ENCODE measurements around the gene SMCO1.
"Not testable (repeated sequence)": the region's sequence is repeated elsewhere in the genome, so short reads cannot be mapped to it uniquely, and the experiment has no call there.

SMCO1 gene

GRCh38 chr3:196492080-196492479 lies 23.1 kb downstream of the SMCO1 start:
- no peak for DNase-seq (ENCODE audit: low read depth in 3 of 3)

- no peak for DNase-seq (ENCODE audit: low read depth in 3 of 3)
These were observed 25.4 kb downstream of the SMCO1 start for GRCh38 chr3:196489747-196490146.

GRCh38 chr3:196486263-196486662 lies 28.9 kb downstream of the SMCO1 start:
- no peak for DNase-seq (ENCODE audit: low read depth in 3 of 3)

- DNase-seq (ENCODE audit: low read depth in 3 of 3): no peak
These were observed 37.5 kb downstream of the SMCO1 start for GRCh38 chr3:196477678-196478077.

- DNase-seq (ENCODE audit: low read depth in 3 of 3): no peak
These were observed 42.9 kb downstream of the SMCO1 start for GRCh38 chr3:196472286-196472685.

GRCh38 chr3:196471551-196471950 lies 43.6 kb downstream of the SMCO1 start:
- no peak for DNase-seq (ENCODE audit: low read depth in 3 of 3)

- DNase-seq (ENCODE audit: low read depth in 3 of 3): not testable (repeated sequence)
These were observed 45.0 kb downstream of the SMCO1 start for GRCh38 chr3:196470182-196470581.

- DNase-seq (ENCODE audit: low read depth in 3 of 3): no peak
These were observed 51.3 kb downstream of the SMCO1 start for GRCh38 chr3:196463804-196464203.

- DNase-seq (ENCODE audit: low read depth in 3 of 3): no peak
These were observed 51.7 kb downstream of the SMCO1 start for GRCh38 chr3:196463478-196463756.

- not testable (repeated sequence) for DNase-seq (ENCODE audit: low read depth in 3 of 3)
These were observed 52.3 kb downstream of the SMCO1 start for GRCh38 chr3:196462680-196463477.

- no peak for DNase-seq (ENCODE audit: low read depth in 3 of 3)
These were observed 57.1 kb downstream of the SMCO1 start for GRCh38 chr3:196458063-196458462.

- DNase-seq (ENCODE audit: low read depth in 3 of 3): not testable (repeated sequence)
These were observed 57.7 kb downstream of the SMCO1 start for GRCh38 chr3:196457470-196457869.
